NCI-H345 treated with DMSO at 0.1 percent for 48 hours (cell line): ENCODE measurements around the gene DOP1B.

Experiments
- DNase-seq: peaks from one replicate; lab custom pipeline; 2025; ENCODE audit not compliant: unreplicated experiment; lab: John Stamatoyannopoulos, UW

The DOP1B gene

DNA sequence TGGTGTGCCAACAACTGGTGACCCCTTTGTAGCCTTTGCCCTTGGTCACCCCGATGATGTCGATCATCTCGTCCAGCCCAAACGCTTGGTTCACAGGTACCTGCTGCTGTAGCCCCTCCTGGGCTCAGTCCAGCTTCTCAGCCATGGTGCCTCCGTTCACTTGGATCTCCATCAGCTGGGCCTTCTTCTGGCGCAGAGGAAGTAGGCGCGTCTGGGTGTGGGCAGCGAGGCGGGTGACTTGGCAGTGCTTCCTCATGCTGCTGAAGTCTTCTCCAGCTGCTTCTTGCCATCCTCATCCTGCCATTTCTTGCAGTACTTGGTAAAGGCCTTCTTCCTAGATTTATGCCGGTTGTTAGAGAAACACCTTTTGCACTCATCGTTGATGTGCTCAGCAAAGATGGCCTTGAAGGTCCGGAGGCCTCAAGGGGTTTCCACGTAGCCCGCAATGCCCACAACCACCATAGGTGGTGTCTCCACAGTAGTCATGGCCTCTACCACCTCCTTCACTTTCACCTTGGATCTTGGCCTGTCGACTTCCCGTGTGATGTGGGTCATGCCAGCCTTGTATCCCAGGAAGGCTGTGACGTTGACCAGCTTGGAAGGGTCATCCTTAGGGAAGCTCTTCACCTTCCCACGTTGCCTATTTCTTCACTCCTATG, 13.0 kb downstream of the DOP1B start:
- DNase-seq = no peak

DNA sequence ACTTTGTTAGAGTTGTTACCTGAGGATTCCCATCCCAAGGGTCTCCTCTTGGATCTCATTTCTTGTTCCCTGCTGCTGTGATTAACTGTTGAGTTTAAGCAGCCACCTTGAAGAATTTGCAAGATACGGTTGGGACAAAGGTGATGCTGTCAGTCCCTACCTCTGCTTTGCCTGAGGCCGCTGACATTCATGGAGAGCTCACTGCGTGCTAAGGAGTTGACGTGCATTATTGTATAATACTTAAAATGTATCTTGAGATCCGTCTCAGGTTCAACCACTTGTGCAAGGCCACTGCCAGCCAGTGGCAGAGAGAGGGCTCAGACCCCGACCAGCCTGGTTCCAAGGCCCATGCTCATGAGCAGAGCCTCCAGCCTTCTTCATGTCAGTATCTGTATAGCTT, 14.2 kb downstream of the DOP1B start:
- DNase-seq = no peak

DNA sequence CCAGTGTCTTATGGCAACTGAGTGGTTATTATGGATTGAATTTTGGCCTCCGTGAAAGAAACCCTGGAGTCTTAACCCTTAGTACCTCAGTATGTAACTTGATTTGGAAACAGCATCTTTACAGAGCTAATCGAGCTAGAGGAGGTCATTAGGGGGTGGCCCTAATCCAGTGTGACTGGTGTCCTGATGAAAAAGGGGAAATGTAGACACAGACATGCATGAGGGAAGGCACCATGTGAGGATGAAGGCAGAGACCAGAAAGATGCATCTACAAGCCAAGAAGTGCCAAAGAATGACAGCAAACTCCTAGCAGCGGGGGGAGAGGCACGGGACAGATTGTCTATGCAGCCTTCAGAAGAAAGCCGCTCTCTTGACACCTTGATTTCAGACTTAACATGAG, 14.7 kb downstream of the DOP1B start:
- DNase-seq = no peak

DNA sequence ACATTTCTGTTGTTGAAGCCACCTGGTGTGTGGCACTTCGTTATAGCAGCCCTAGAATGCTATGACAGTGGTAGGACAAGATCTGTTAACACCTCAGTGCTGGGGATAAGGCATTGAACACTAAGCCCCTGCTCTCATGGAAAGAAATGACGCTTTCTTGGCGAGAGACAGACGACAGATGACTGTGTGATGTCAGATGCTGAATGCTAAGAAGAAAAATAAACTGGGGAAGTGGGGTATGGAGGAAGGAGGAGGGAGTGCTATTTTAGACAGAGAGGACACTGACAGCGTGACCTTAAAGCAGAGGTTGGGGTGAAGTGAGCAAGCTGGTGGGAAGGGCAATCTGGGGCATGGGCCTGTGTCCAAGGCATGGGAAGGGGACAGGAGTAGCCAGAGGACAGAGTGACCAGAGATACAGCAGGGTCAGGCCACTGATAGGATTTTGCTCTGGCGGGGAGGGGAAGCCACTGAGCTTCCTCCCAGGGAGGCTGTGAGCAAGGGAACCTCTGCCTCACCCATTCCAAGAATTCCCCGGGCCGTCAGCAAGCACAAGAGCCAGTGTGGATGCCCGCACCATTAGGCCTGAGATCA, 15.2 kb downstream of the DOP1B start:
- no peak for DNase-seq

DNA sequence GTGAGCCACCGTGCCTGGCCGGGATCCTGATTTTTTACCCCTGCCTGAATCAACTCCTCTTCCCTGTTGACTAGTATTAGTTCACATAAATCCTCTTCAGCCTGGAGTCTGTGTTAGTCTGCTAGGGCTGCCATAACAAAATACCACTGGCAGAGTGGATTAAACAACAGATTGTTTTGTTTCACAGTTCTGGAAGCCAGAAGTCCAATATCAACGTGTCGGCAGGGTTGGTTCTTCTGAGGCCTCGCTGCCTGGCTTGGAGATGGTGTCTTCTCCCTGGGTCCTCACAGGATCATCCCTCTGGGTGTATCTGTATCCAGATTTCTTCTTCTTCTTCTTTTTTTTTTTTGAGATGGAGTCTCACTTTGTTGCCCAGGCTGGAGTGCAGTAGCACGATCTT, 18.2 kb downstream of the DOP1B start:
- no peak for DNase-seq

- no peak for DNase-seq
These were observed 19.3 kb downstream of the DOP1B start for GRCh38 chr21:36175771-36176565.

DNA sequence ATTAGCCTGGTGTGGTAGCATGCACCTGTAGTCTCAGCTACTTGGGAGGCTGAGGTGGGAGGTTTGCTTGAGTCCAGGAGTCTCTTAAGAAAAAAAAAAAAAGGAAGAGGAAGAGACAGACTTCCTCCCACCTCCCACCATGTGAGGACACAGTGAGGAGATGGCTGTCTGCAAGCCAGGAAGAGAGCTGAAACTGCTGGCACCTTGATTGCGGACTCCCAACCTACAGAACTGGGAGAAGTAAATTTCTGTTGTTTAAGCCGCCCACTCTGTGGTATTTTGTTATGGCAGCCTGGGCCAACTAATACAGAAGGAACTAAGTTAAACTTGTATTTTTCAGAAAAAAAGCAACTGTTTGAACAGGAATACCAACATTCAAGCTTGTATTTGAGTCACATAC, 21.7 kb downstream of the DOP1B start:
- DNase-seq = no peak

- DNase-seq = no peak
These were observed 22.5 kb downstream of the DOP1B start for GRCh38 chr21:36179145-36179544.

DNA sequence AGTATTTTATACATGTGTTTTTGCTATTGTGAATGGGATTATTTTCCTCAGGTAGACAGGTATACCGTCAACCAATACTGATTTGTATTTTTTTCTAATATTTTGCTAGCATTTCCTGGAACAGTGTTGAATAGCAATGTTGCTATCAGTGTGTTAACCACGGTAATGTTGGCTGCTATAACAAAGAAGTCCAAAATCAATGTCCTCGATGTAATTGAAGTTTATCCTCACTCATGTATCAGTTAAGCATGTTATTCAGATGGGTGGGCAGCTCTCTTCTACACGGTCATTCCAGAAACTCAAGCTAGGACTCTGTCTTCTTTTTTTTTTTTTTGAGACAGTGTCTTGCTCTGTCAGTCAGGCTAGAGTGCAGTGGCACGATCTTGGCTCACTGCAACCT, 24.3 kb downstream of the DOP1B start:
- no peak for DNase-seq

DNA sequence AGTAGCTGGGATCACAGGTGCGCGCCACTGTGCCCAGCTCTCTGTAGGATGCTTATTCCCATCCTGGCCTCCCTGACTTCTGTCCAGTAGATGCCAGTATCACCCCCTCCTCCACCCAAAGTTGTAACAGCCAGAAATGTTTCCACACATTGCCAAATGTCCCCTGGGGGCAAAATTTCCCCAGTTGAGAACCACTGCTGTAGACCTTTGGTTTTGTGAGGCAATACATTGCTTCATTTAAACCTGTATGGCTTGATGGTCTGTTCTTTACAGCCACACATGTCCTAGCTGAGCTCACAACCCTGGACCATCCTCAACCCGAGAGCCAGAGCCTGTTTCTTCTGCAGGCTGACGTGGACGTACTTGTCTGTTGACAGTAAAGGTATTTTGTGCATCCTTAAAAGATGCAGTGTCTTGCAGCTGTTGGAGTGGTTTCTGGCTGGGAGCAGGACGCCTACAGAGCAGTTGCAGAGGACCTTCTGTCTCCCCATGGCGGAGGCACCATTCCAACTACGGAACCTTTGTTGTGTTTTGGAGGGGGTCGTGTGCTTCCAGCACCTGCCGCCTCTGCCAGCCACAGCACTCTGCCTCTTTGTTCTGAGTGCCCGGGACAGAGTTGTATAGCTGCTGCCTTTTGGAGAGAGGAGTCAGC, 26.6 kb downstream of the DOP1B start:
- no peak for DNase-seq

DNA sequence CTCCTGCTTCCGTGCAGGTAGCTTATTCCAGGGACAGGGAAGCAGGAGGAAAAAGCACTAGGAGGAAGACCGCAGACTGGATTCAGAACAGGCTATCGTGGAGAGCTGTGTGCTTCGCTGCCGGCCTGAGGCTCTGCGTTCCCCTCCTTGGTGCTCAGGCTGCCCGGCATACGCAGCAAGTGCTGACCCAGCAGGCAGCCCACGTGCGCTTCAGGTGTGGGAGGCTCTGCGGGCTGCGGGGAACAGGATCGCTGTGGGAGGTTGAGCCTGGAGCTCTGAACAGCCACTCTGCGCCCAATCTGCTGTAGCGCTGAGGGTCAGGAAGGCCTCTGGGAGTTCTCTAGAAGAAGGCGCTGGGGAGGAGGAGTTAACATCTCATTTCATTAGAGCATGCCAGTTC, 27.9 kb downstream of the DOP1B start:
- no peak for DNase-seq

DNA sequence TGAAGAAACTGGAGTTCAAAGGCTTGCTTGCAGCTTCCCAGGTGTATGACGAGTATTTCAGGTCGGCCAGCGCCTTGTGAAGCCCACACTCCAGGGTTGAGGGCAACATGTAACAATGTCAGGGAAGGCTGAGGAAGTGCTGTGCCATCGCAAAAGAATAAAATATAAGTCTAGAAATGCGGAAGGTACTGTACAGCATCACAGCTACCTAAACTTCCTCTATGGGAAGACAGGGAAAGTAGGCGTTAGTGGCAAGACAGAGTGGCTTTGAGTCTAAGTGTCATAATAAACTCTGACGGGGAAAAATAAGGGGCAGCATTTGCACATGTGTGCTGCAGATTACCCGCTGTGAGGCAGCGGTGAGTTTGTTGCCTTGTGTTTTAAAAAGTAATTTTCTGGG, 28.9 kb downstream of the DOP1B start:
- no peak for DNase-seq

GRCh38 chr21:36186081-36186480, 29.5 kb downstream of the DOP1B start:
- no peak for DNase-seq

- no peak for DNase-seq
These were observed 30.1 kb downstream of the DOP1B start for GRCh38 chr21:36186506-36187399.

DNA sequence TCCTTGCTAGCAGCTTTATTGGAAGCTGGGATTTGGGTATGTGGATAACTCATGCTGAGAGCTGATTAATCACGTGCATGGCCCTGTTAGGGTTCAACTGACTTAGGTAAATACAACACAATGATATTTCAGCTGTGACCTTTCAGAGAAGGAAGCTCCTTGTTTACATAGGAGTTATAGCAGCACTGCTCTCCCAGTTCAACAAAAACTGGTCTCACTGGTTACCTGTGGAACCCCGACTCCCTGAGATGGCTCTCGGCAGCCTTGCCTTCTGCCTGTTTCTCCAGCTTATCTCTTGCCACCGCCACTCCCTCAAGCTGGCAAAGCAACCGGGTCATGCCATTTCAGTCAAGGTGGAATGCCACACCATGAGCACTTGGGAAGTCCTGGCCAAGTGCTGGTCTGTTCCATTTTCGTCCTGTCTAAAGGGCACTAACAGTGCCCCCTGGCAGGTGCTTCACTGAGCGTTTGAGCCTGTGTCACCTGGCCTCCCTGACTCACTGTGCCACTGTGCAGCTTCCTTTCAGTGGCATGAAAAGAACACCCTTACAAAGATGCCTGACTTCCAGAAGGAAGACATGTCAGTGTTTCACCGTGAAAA, 31.6 kb downstream of the DOP1B start:
- peak; percentile 29 for DNase-seq

DNA sequence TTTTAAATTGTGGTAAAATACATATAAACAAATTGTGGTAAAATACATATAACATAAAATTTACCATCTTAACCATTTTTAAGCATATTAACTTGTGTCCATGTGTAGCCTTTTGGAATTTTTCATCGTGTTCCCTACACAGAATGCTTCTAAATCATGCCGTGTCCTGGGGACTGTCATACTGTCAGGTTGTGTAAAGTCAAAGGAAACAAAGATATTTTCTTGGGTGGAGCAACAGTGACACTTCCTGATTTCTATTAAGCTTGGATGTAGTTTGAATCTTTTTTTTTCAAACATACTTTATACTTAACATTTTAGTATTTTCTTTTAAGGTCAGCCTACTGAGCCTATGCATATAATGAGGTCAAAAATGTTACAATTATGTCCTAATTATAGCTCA, 32.3 kb downstream of the DOP1B start:
- no peak for DNase-seq

- no peak for DNase-seq
These were observed 34.1 kb downstream of the DOP1B start for GRCh38 chr21:36190736-36191135.

GRCh38 chr21:36193200-36193599, 36.6 kb downstream of the DOP1B start:
- no peak for DNase-seq

GRCh38 chr21:36194024-36194423, 37.4 kb downstream of the DOP1B start:
- peak; percentile 14 for DNase-seq

- no peak for DNase-seq
These were observed 39.0 kb downstream of the DOP1B start for GRCh38 chr21:36195613-36196012.
